Measurements from ENCODE around the gene FOXL3.
"Not testable (repeated sequence)": the region's sequence is repeated elsewhere in the genome, so short reads cannot be mapped to it uniquely, and the experiment has no call there.

GRCh38 chr7:243580-243978, 46.4 kb upstream of the FOXL3 start:
- TF ChIP-seq EZH2 (IDR thresholded peaks at IDR 0.05); FOXP2 (optimal IDR thresholded peaks at IDR 0.05; ENCODE audit: control extremely low read depth, extremely low read length, insufficient read depth): not testable (repeated sequence)
